WTC11 (cell line): ENCODE data around the gene GSTK1.

Source experiments
- CREM ChIP-seq: sonication (generic); formaldehyde crosslinking; IDR thresholded peaks from 2 replicates; pipeline ENCODE4 v1.8.1; 2022; ENCODE audit warnings: mild to moderate bottlenecking, missing genetic modification reagents, moderate library complexity
- FOXJ3 ChIP-seq: sonication (generic); formaldehyde crosslinking; IDR thresholded peaks from 2 replicates; pipeline ENCODE4 v1.9.0; 2021; ENCODE audit warnings: missing genetic modification reagents, mild to moderate bottlenecking, borderline replicate concordance
- FOXP4 ChIP-seq: sonication (generic); formaldehyde crosslinking; IDR thresholded peaks from 2 replicates; pipeline ENCODE4 v1.8.0; 2022; ENCODE audit warnings: mild to moderate bottlenecking, missing genetic modification reagents
- HMGA2 ChIP-seq: fragments of 250-450 bp; sonication (Bioruptor Pico); IDR thresholded peaks from 2 replicates; pipeline ENCODE4 v1.4.0; 2021; ENCODE audit warnings: mild to moderate bottlenecking, moderate library complexity
- NR2C2 ChIP-seq: sonication (generic); formaldehyde crosslinking; IDR thresholded peaks from 2 replicates; pipeline ENCODE4 v1.8.0; 2022; ENCODE audit warnings: mild to moderate bottlenecking, missing genetic modification reagents
- SP1 ChIP-seq: sonication (generic); formaldehyde crosslinking; conservative IDR thresholded peaks from 2 replicates; pipeline ENCODE4 v1.8.1; 2022; ENCODE audit warnings: missing genetic modification reagents
- ZBTB43 ChIP-seq: sonication (generic); formaldehyde crosslinking; IDR thresholded peaks from 2 replicates; pipeline ENCODE4 v1.8.1; 2023; ENCODE audit warnings: mild to moderate bottlenecking, missing genetic modification reagents
- TF ChIP-seq, protein P1 (sequence below): fragments of 200-600 bp; IDR thresholded peaks from 2 replicates; pipeline ENCODE4 v1.8.0; 2022; ENCODE audit warnings: antibody characterized with exemption
- TF ChIP-seq, protein P2 (sequence below): sonication (generic); formaldehyde crosslinking; IDR thresholded peaks from 2 replicates; pipeline ENCODE4 v1.8.0; 2022; ENCODE audit warnings: mild to moderate bottlenecking, missing genetic modification reagents

- TF ChIP-seq, protein P1, sequence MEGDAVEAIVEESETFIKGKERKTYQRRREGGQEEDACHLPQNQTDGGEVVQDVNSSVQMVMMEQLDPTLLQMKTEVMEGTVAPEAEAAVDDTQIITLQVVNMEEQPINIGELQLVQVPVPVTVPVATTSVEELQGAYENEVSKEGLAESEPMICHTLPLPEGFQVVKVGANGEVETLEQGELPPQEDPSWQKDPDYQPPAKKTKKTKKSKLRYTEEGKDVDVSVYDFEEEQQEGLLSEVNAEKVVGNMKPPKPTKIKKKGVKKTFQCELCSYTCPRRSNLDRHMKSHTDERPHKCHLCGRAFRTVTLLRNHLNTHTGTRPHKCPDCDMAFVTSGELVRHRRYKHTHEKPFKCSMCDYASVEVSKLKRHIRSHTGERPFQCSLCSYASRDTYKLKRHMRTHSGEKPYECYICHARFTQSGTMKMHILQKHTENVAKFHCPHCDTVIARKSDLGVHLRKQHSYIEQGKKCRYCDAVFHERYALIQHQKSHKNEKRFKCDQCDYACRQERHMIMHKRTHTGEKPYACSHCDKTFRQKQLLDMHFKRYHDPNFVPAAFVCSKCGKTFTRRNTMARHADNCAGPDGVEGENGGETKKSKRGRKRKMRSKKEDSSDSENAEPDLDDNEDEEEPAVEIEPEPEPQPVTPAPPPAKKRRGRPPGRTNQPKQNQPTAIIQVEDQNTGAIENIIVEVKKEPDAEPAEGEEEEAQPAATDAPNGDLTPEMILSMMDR: no peak
- TF ChIP-seq FOXJ3 (CRISPR knock-in tag) (no peak), SP1 (CRISPR knock-in tag) (no peak), CREM (CRISPR knock-in tag) (no peak), FOXP4 (CRISPR knock-in tag) (no peak), ZBTB43 (CRISPR knock-in tag) (no peak), NR2C2 (CRISPR knock-in tag) (no peak), HMGA2 (no peak)
- TF ChIP-seq, protein P2, sequence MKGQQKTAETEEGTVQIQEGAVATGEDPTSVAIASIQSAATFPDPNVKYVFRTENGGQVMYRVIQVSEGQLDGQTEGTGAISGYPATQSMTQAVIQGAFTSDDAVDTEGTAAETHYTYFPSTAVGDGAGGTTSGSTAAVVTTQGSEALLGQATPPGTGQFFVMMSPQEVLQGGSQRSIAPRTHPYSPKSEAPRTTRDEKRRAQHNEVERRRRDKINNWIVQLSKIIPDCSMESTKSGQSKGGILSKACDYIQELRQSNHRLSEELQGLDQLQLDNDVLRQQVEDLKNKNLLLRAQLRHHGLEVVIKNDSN: no peak
Measured at GRCh38 chr7:143259765-143260164, 3.5 kb upstream of the GSTK1 start.
